CD4-positive, alpha-beta T cell treated with Interleukin-17A for 1 hour (primary cell): ENCODE results near the gene ZNF581.
A peak's percentile ranks its signal among the peaks of the same experiment; 100 is the strongest.

Experiments
- DNase-seq: peaks from one replicate; pipeline ENCODE4 v3.0.0-alpha.2; 2020

ZNF581 gene

GRCh38 chr19:55643003-55643886 is at the start of gene ZNF581:
Gene ZNF581 (plus strand): TSS chr19:55643649. CDS start chr19:55644572, 923 bp downstream.
- peak; percentile 83 for DNase-seq

GRCh38 chr19:55594996-55595545 is 48.4 kb upstream of the ZNF581 start:
- DNase-seq: no peak

- no peak for DNase-seq
These were observed 47.1 kb upstream of the ZNF581 start for GRCh38 chr19:55596304-55596703.

GRCh38 chr19:55597501-55597921 is 45.9 kb upstream of the ZNF581 start:
- no peak for DNase-seq

GRCh38 chr19:55598034-55598433 is 45.4 kb upstream of the ZNF581 start:
- no peak for DNase-seq

GRCh38 chr19:55598719-55599467 is 44.6 kb upstream of the ZNF581 start:
- DNase-seq: peak; percentile 96

GRCh38 chr19:55599468-55599841 is 44.0 kb upstream of the ZNF581 start, which contains the start of gene FIZ1:
Gene FIZ1 (minus strand): TSS chr19:55599517. CDS start chr19:55597865, 1,652 bp downstream.
- DNase-seq: peak; percentile 98

GRCh38 chr19:55599842-55600661 is 43.4 kb upstream of the ZNF581 start, which contains the start of gene ZNF524:
Gene ZNF524 (plus strand): TSS chr19:55600288. CDS start chr19:55602113, 1,825 bp downstream.
- DNase-seq: peak; percentile 92

GRCh38 chr19:55600662-55601028 is 42.8 kb upstream of the ZNF581 start:
- no peak for DNase-seq

GRCh38 chr19:55601084-55601483 is 42.4 kb upstream of the ZNF581 start:
- DNase-seq: no peak

- DNase-seq: no peak
These were observed 41.1 kb upstream of the ZNF581 start for GRCh38 chr19:55602104-55603001.

- DNase-seq: no peak
These were observed 40.3 kb upstream of the ZNF581 start for GRCh38 chr19:55603115-55603514.

- no peak for DNase-seq
These were observed 39.7 kb upstream of the ZNF581 start for GRCh38 chr19:55603581-55604292.

- DNase-seq: peak; percentile 98
These were observed 38.2 kb upstream of the ZNF581 start for GRCh38 chr19:55605207-55605636.

GRCh38 chr19:55605637-55606470 is 37.6 kb upstream of the ZNF581 start, which contains the start of gene ZNF865:
Gene ZNF865 (plus strand): TSS chr19:55605647. CDS start chr19:55613619, 7,972 bp downstream.
- DNase-seq: peak; percentile 77

GRCh38 chr19:55606471-55606787 is 37.0 kb upstream of the ZNF581 start:
- no peak for DNase-seq

- no peak for DNase-seq
These were observed 36.6 kb upstream of the ZNF581 start for GRCh38 chr19:55606817-55607216.

GRCh38 chr19:55609326-55609725 is 34.1 kb upstream of the ZNF581 start:
- no peak for DNase-seq

- DNase-seq: no peak
These were observed 32.0 kb upstream of the ZNF581 start for GRCh38 chr19:55611300-55611982.
